ENCODE data around the gene ICAM4. TPM values are rescaled to one million over a fixed set of nuclear protein-coding genes. Genes with fewer than 3 reads are reported as not detected.
A peak's percentile ranks its signal among the peaks of the same experiment; 100 is the strongest.

Gene ICAM4
- total RNA-seq, 1 donor from 2014 or later = 0.20 TPM

DNA sequence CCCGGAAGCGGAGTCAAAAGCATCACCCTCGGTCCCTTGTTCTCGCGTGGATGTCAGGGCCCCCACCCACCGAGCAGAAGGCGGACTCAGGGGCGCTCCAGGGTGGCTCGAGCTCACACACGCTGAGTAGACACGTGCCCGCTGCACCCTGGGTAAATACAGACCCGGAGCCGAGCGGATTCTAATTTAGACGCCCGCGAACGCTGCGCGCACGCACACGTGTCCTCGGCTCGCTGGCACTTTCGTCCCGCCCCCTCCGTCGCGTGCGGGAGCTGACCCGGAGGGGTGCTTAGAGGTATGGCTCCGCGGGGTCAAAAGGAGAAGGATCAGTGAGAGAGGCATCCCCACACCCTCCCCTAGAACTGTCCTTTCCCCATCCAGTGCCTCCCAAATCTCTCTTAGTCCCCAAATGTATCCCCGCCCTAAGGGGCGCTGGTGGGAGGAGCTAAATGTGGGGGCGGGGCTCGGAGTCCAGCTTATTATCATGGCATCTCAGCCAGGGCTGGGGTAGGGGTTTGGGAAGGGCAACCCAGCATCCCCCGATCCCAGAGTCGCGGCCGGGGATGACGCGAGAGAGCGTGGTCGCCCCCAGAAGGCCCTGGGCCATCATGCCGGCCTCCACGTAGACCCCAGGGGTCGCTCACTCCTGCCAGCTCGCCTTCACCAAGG, 2.5 kb downstream of the ICAM4 start:
- Mint-ChIP-seq H3K4me1 (ENCODE audit: low read depth, unreplicated experiment) (peaks cover 5% of the 10 kb centered on the region), H3K9me3 (ENCODE audit: unreplicated experiment) (peaks cover 23% of the 10 kb centered on the region), H3K27me3 (ENCODE audit: low read depth, unreplicated experiment) (peaks cover 81% of the 10 kb centered on the region), H3K4me3 (ENCODE audit: unreplicated experiment) (no peak overlapping the region), H3K27ac (ENCODE audit: unreplicated experiment) (no peak overlapping the region), H3K36me3 (ENCODE audit: low read depth, unreplicated experiment) (peaks cover 2% of the 10 kb centered on the region)
- H2AFZ ChIP-seq (ENCODE audit: low read depth, low read length) = peak overlapping the region; percentile 60
- H3K36me3 ChIP-seq (ENCODE audit: insufficient read depth, low read length) = no peaks in the 10 kb centered on the region
- H3K4me2 ChIP-seq (ENCODE audit: low read length) = peak overlapping the region; percentile 82
- no peak overlapping the region for H3K9ac ChIP-seq (ENCODE audit: low read length)
- H3K4me3 ChIP-seq (ENCODE audit: insufficient read depth, low read depth, low read length) = peak overlapping the region; percentile 36
- peaks cover 16% of the 10 kb centered on the region for H4K20me1 ChIP-seq (ENCODE audit: insufficient read depth, low read length)
- peaks cover 32% of the 10 kb centered on the region for H3K4me1 ChIP-seq (ENCODE audit: insufficient read depth, low read length)
- no peaks in the 10 kb centered on the region for H3K79me2 ChIP-seq (ENCODE audit: insufficient read depth, low read length)
- H3K27ac ChIP-seq (ENCODE audit: low read depth, low read length) = no peak overlapping the region
- FAIRE-seq (no peak), DNase-seq (ENCODE audit: low read depth) (no peak)
- peaks cover 7% of the 10 kb centered on the region for H3K9me3 ChIP-seq (ENCODE audit: insufficient read depth, low read depth, low read length)
- peak; percentile 35 for TF ChIP-seq EZH2 (IDR thresholded peaks at IDR 0.05; ENCODE audit: insufficient read depth, low read length)
- TF ChIP-seq, protein P1, sequence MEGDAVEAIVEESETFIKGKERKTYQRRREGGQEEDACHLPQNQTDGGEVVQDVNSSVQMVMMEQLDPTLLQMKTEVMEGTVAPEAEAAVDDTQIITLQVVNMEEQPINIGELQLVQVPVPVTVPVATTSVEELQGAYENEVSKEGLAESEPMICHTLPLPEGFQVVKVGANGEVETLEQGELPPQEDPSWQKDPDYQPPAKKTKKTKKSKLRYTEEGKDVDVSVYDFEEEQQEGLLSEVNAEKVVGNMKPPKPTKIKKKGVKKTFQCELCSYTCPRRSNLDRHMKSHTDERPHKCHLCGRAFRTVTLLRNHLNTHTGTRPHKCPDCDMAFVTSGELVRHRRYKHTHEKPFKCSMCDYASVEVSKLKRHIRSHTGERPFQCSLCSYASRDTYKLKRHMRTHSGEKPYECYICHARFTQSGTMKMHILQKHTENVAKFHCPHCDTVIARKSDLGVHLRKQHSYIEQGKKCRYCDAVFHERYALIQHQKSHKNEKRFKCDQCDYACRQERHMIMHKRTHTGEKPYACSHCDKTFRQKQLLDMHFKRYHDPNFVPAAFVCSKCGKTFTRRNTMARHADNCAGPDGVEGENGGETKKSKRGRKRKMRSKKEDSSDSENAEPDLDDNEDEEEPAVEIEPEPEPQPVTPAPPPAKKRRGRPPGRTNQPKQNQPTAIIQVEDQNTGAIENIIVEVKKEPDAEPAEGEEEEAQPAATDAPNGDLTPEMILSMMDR (IDR thresholded peaks at IDR 0.05; ENCODE audit: insufficient read depth, low read depth, low read length) = no peak
- peaks cover 57% of the 10 kb centered on the region for H3K27me3 ChIP-seq (ENCODE audit: insufficient read depth, low read length)

DNA sequence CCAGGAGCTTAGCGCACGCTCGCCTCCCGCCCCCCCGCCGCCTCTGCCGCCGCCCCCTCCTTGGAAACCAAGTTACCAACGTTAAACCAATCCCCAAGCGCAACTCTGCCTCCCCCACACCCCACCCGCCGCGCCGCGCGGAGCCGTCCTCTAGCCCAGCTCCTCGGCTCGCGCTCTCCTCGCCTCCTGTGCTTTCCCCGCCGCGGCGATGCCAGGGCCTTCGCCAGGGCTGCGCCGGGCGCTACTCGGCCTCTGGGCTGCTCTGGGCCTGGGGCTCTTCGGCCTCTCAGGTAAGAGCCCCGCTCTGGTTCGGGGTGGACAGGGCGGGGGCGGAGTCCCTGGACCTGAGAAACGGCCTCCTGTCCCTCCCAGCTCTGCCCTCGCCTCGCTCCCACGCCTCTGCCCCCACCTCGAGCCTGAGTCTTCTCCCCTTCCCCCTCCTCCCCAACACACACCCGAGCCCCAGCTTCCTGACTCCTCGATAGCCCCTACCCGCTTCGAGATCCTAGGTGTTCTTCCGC, 3.1 kb downstream of the ICAM4 start, which contains the start of gene ICAM5:
Gene ICAM5, plus strand, starts transcription at position 117 of the 521 bp plus-strand sequence. Its CDS starts 92 bp downstream, at position 209.
- H3K9ac ChIP-seq (ENCODE audit: low read length) = no peak within 1 kb of the TSS
- H3K36me3 ChIP-seq (ENCODE audit: insufficient read depth, low read length) = no peaks in the 10 kb centered on the region
- H3K27ac Mint-ChIP-seq (ENCODE audit: unreplicated experiment) = peak within 1 kb of the TSS; percentile 72
- H3K4me1 ChIP-seq (ENCODE audit: insufficient read depth, low read length) = peaks cover 32% of the 10 kb centered on the region
- H4K20me1 ChIP-seq (ENCODE audit: insufficient read depth, low read length) = peaks cover 16% of the 10 kb centered on the region
- H3K9me3 ChIP-seq (ENCODE audit: insufficient read depth, low read depth, low read length) = peaks cover 7% of the 10 kb centered on the region
- peaks cover 23% of the 10 kb centered on the region for H3K9me3 Mint-ChIP-seq (ENCODE audit: unreplicated experiment)
- H3K27me3 Mint-ChIP-seq (ENCODE audit: low read depth, unreplicated experiment) = peaks cover 86% of the 10 kb centered on the region
- no peaks in the 10 kb centered on the region for H3K79me2 ChIP-seq (ENCODE audit: insufficient read depth, low read length)
- no peak for DNase-seq (ENCODE audit: low read depth)
- peaks cover 2% of the 10 kb centered on the region for H3K36me3 Mint-ChIP-seq (ENCODE audit: low read depth, unreplicated experiment)
- H3K27me3 ChIP-seq (ENCODE audit: insufficient read depth, low read length) = peaks cover 61% of the 10 kb centered on the region
- no peak within 1 kb of the TSS for H3K27ac ChIP-seq (ENCODE audit: low read depth, low read length)
- H3K4me1 Mint-ChIP-seq (ENCODE audit: low read depth, unreplicated experiment) = peaks cover 5% of the 10 kb centered on the region
- FAIRE-seq = no peak
- peak within 1 kb of the TSS; percentile 82 for H3K4me2 ChIP-seq (ENCODE audit: low read length)
- TF ChIP-seq, protein P1 (IDR thresholded peaks at IDR 0.05; ENCODE audit: insufficient read depth, low read depth, low read length) = no peak
- TF ChIP-seq EZH2 (IDR thresholded peaks at IDR 0.05; ENCODE audit: insufficient read depth, low read length) = no peak
- H3K4me3 Mint-ChIP-seq (ENCODE audit: unreplicated experiment) = peak within 1 kb of the TSS; percentile 45
- H2AFZ ChIP-seq (ENCODE audit: low read depth, low read length) = peak within 1 kb of the TSS; percentile 66
- peak within 1 kb of the TSS; percentile 36 for H3K4me3 ChIP-seq (ENCODE audit: insufficient read depth, low read depth, low read length)

Data from astrocyte (in vitro differentiated cells and primary cell).